Measurements from ENCODE around the gene GARIN1A.
"Not testable (repeated sequence)": the region's sequence is repeated elsewhere in the genome, so short reads cannot be mapped to it uniquely, and the experiment has no call there.

Gene GARIN1A

DNA sequence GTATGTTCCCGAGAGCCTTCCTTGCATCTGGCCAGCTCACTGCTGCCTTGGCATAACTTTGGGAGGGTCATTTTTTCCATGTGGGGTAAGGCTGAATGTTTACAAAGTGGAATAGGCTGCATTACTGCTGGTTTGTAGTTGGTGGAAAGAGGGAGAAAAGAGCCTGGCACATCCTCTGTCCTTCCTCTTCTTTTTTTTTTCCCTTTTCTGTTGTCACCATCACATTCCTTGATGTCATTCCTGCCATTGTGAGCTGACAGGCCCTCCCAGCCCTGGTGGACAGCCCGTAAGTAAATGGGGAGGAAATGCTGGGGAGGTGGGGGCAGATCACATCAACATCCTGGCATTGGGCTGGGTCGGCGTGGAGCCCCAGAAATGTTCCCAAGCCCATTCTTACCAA, at the start of gene GARIN1A:
GARIN1A (plus strand) TSS at position 301 of the 400 bp plus-strand sequence. CDS start 106 bp downstream, outside the sequence.
- DNase-seq, result no peak

DNA sequence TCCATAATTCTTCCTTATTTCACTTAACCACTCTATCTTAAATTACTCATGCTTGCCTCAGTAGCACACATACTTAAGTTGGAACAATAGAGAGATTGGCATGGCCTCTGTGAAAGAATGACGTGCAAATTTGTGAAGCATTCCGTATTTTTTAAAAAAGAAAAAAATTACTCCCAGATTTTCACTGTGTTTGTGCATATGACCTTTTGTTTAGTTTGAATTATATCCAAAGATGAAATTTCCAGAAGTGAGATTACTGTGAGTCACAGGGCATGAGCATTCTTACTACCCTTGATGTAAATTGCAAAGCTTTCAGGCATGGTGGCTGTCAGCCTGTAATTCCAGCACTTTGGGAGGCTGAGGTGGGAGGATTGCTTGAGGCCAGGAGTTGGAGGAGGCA, 45.0 kb upstream of the GARIN1A start:
- not testable (repeated sequence) for DNase-seq

DNA sequence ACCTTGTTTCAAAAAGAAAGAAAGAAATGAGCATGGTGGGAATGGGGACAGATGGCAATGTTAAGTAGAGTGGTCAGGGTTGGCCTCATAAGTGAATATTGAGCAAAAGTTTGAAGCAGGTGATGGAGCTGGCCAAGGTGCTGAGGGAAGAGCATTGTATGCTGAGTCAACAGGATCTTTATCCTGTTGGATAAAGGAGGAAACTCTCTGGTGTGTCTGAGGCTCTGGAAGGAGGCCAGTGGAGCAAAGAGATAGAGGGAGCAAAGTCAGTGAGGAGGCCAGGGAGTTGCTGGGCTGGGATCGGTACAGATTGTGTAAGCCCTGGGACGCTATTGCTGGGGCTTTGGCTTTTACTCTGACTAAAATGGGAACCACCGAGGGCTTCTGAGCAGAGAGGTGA, 38.2 kb upstream of the GARIN1A start:
- DNase-seq, result not testable (repeated sequence)

- DNase-seq, result not testable (repeated sequence)
These were observed 26.9 kb upstream of the GARIN1A start for GRCh38 chr7:128645206-128645605.

- not testable (repeated sequence) for DNase-seq
These were observed 26.2 kb upstream of the GARIN1A start for GRCh38 chr7:128645844-128646243.

GRCh38 chr7:128646877-128647276, 25.2 kb upstream of the GARIN1A start:
- DNase-seq, result not testable (repeated sequence)

GRCh38 chr7:128651096-128651495, 21.0 kb upstream of the GARIN1A start:
- peak in 16 of 58 donors; percentile 2 to 60 (median 20) for DNase-seq

DNA sequence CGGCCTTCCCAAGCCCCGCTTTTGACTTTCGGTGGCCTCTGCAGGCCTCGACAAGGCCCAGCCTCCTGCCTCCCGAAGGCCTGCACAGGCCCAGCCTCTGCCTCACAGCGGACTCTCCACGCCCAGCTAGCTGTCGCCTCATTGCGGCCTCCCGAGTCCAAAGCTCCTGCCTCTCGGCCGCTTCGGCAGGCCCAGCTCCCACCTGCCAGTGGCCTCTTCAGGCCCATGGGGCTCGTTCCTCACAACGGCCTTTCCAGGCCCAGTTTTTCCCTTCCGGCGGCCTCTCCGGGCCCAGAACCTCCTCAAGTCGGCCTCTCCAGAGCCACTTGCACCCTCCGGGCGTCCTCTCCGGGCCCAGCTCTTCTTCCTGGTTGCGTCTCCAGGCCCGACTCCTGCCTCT, 19.5 kb upstream of the GARIN1A start:
- DNase-seq, result not testable (repeated sequence)

GRCh38 chr7:128653197-128653596, 18.9 kb upstream of the GARIN1A start:
- DNase-seq, result not testable (repeated sequence)

GRCh38 chr7:128654080-128654479, 18.0 kb upstream of the GARIN1A start:
- not testable (repeated sequence) for DNase-seq

GRCh38 chr7:128654501-128654900, 17.6 kb upstream of the GARIN1A start:
- not testable (repeated sequence) for DNase-seq

- not testable (repeated sequence) for DNase-seq
These were observed 13.7 kb upstream of the GARIN1A start for GRCh38 chr7:128658428-128658827.

DNA sequence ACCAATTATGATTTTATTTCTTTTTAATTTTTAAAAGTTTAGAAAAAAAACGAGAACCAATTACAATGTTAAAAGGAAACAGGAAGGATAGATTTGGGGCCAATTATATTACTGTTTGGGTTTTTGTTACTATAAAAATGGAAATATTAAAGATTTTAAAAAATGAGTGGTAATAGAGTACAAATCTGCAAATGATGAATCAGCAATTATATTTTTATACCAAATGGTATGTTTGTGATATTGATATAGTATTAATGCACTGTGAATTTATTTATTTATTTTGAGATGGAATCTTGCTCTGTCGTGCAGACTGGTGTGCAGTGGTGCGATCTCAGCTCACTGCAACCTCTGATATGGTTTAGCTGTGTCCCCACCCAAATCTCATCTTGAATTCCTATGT, 11.5 kb upstream of the GARIN1A start:
- no peak for DNase-seq

DNA sequence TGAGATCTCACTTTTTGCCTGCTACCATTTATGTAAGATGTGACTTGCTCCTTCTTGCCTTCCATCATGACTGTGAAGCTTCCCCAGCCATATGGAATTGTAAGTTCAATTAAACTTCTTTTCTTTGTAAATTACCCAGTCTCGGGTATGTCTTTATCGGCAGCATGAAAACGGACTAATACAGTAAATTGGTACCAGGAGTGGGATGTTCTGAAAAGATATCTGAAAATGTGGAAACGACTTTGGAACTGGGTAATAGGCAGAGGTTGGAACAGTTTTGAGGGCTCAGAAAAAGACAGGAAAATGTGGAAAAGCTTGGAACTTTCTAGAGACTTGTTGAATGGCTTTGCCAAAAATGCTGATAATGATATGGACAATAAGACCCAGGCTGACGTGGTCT, 10.6 kb upstream of the GARIN1A start:
- DNase-seq, result no peak

GRCh38 chr7:128662091-128662490, 10.0 kb upstream of the GARIN1A start:
- no peak for DNase-seq

- DNase-seq, result not testable (repeated sequence)
These were observed 8.9 kb upstream of the GARIN1A start for GRCh38 chr7:128663223-128663622.

- no peak for DNase-seq
These were observed 7.0 kb upstream of the GARIN1A start for GRCh38 chr7:128665057-128665456.

DNA sequence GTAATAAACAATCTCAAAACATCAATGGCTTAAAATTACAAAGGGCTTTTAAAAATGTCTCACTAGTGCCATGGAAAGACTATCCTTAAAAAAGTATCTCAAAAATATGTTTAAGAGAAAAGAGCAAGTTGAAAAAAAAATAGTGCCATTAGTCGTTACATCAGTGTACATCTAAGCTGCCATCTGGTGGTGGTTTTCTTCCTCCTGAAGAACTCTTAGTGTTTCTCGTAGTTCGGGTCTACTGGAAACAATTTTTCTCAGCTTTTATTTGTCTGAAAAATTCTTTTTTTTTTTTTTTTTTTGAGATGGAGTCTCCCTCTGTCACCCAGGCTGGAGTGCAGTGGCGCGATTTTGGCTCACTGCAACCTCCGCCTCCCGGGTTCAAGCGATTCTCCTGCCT, 5.9 kb upstream of the GARIN1A start:
- peak in 2 of 58 donors; percentile 3 to 16 for DNase-seq

- peak in 4 of 58 donors; percentile 3 to 15 (median 8) for DNase-seq
These were observed 930 bp downstream of the GARIN1A start for GRCh38 chr7:128672927-128673517.

DNA sequence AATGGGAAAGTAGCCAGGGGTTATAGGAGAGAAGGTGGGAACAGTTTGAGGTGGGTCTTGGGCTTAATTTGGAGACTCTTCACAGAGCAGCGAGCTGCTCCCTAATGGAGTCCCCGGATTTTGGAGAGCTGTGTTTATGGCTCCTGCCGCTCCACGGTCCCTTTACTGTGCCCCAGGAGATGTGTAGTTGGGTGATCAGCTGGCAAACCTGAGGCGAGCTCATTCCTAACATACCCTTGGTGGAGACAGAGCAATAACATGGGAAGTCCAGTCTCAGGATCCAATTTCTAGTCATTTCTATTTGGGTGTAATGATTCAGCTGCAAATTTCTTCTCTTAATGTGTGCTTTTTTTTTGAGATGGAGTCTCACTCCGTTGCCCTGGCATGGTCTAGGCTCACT, 1.5 kb downstream of the GARIN1A start:
- no peak for DNase-seq

- DNase-seq, result no peak
These were observed 4.6 kb downstream of the GARIN1A start for GRCh38 chr7:128676665-128677064.

DNA sequence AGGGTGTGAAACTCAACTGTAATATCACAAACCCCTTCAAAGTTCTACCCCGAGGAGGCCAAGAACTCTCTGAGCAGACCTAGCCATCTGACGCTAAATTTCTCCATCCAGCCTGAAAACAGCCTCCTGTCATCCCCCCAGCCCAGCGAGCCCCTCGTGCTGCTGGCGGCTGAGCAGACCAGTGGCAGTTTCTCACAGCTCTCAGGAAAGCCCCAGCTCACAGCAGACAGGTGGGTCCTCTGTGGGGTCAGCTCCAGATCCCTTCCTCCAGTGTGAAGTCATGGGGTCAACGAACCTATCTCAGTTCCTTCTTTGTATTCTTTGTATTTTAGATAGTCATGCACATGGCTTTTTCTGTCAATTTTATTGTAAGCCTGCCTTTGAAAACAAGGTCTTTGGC, 7.8 kb downstream of the GARIN1A start:
- DNase-seq, result no peak

DNA sequence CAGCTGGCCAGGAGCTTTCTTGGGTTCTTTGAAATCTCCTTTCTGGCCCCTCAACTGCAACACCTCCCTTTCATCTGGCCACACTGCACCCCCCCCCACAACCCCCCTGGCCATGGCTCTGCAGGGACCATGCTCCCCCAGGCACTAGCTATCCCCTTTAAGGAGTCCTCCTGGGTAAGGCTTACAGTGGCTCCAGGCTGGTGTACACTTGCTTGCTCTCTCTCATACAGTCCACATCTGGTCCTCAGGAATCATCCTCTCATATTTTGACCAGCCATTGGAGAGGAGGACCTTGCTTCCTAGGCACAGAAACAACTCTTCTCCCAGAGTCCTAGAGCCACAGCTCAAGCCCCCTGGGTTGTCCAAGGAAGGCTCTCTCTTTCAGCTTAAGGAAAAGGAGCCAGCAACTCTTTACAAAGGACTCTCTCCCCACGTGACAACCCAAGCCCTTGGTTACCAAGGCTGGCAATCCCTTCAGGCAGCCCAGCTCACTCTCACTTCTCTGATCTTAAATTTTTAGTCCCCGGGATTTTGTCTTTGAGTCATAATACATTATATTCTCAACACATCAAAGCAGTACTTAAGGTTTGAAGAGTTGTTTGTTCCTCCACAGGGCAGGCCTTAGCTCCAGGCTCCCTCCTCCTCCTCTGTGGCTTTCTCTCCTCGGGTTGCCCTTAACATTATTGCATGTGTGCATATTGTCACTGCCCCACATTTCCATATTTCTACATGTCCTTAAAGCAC, 9.9 kb downstream of the GARIN1A start:
- no peak for DNase-seq

All from anterior cingulate cortex (tissue), 58 donors.